ENCODE results near the gene GNG4. TPM values are rescaled to one million over a fixed set of nuclear protein-coding genes. Genes with fewer than 3 reads are reported as not detected.

Gene GNG4
- total and polyA plus RNA-seq, 4 donors, result 0.11 to 0.57 (median 0.21) TPM; not detected in 1

- no peaks in the 10 kb centered on the region for H3K4me1 ChIP-seq (ENCODE audit: control insufficient read depth in 5 of 5, insufficient read depth in 5 of 5, low read length in 5 of 5)
- ATAC-seq (ENCODE audit: insufficient read depth, low FRiP score) (no peak), DNase-seq (no peak)
- peaks cover 0 to 7% (median 2%) of the 10 kb centered on the region in 4 donors for H3K9me3 ChIP-seq (ENCODE audit: control insufficient read depth in 4 of 4, insufficient read depth in 3 of 4, low read length in 3 of 4)
- H3K27me3 ChIP-seq (ENCODE audit: control insufficient read depth in 3 of 3, insufficient read depth in 3 of 3, low read length in 2 of 3), result no peaks in the 10 kb centered on the region
- H3K4me3 ChIP-seq, result no peak overlapping the region
- no peak overlapping the region for H3K9ac ChIP-seq (ENCODE audit: insufficient read depth in 1 of 2, low read length in 2 of 2)
- whole genome bisulfite sequencing, 2 donors, result 57 to 62% methylated on average over 2 of the region's 2 CpGs
- no peaks in the 10 kb centered on the region for H3K36me3 ChIP-seq (ENCODE audit: control insufficient read depth in 4 of 4, insufficient read depth in 4 of 4, low read length in 4 of 4)
- H3K27ac ChIP-seq (ENCODE audit: low read depth in 1 of 2, low read length in 1 of 2), result no peak overlapping the region
- no peak for TF ChIP-seq CTCF (IDR thresholded peaks at IDR 0.05; ENCODE audit: control extremely low read depth, extremely low read depth)
These were observed 64.6 kb downstream of the GNG4 start for GRCh38 chr1:235584973-235585372.

DNA sequence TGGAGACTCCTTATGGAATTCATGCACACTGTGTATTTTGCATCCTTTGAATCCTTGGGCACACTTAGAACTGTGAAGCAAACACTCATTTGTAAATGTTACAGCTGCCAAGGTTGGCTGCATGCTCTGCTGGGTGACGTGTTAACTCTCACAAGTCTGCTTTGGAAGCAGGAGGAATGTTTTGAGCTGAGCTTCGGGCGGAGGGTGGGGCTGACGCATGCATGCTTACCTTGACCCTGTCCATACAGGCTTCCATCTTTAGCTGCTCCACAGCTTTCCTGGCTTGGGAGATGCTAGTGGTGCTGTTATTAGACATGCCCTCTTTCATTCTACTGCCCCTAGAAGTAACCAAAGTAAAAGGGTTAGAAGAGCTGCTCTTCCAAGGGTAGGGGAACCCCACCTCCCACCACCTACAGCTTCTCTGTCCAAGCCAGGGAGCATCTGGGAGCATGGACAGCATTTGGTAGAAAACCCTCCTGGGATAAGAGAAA is 66.0 kb downstream of the GNG4 start:
- ATAC-seq (ENCODE audit: insufficient read depth, low FRiP score), result no peak
- WGBS, 2 donors, result 58 to 69% methylated on average over 4 of the region's 4 CpGs
- Histone ChIP-seq H3K9ac (ENCODE audit: insufficient read depth in 1 of 2, low read length in 2 of 2) (no peak overlapping the region), H3K27ac (ENCODE audit: low read depth in 1 of 2, low read length in 1 of 2) (no peak overlapping the region), H3K36me3 (ENCODE audit: control insufficient read depth in 4 of 4, insufficient read depth in 4 of 4, low read length in 4 of 4) (no peaks in the 10 kb centered on the region), H3K4me1 (ENCODE audit: control insufficient read depth in 5 of 5, insufficient read depth in 5 of 5, low read length in 5 of 5) (no peaks in the 10 kb centered on the region), H3K9me3 (ENCODE audit: control insufficient read depth in 4 of 4, insufficient read depth in 3 of 4, low read length in 3 of 4) (peaks cover 0 to 3% (median 0%) of the 10 kb centered on the region in 4 donors), H3K4me3 (no peak overlapping the region), H3K27me3 (ENCODE audit: control insufficient read depth in 3 of 3, insufficient read depth in 3 of 3, low read length in 2 of 3) (no peaks in the 10 kb centered on the region)
- DNase-seq, result no peak
- no peak for TF ChIP-seq CTCF (IDR thresholded peaks at IDR 0.05; ENCODE audit: control extremely low read depth, extremely low read depth)

GRCh38 chr1:235582130-235582529 is 67.5 kb downstream of the GNG4 start:
- TF ChIP-seq CTCF (IDR thresholded peaks at IDR 0.05; ENCODE audit: control extremely low read depth, extremely low read depth), result no peak
- Histone ChIP-seq H3K4me1 (ENCODE audit: control insufficient read depth in 5 of 5, insufficient read depth in 5 of 5, low read length in 5 of 5) (no peaks in the 10 kb centered on the region), H3K36me3 (ENCODE audit: control insufficient read depth in 4 of 4, insufficient read depth in 4 of 4, low read length in 4 of 4) (no peaks in the 10 kb centered on the region), H3K4me3 (no peak overlapping the region), H3K9me3 (ENCODE audit: control insufficient read depth in 4 of 4, insufficient read depth in 3 of 4, low read length in 3 of 4) (peaks cover 0 to 3% (median 0%) of the 10 kb centered on the region in 4 donors), H3K9ac (ENCODE audit: insufficient read depth in 1 of 2, low read length in 2 of 2) (no peak overlapping the region), H3K27ac (ENCODE audit: low read depth in 1 of 2, low read length in 1 of 2) (no peak overlapping the region), H3K27me3 (ENCODE audit: control insufficient read depth in 3 of 3, insufficient read depth in 3 of 3, low read length in 2 of 3) (no peaks in the 10 kb centered on the region)
- WGBS, 2 donors, result 85 to 93% methylated on average over 10 of the region's 10 CpGs
- no peak for ATAC-seq (ENCODE audit: insufficient read depth, low FRiP score)
- DNase-seq, result no peak

DNA sequence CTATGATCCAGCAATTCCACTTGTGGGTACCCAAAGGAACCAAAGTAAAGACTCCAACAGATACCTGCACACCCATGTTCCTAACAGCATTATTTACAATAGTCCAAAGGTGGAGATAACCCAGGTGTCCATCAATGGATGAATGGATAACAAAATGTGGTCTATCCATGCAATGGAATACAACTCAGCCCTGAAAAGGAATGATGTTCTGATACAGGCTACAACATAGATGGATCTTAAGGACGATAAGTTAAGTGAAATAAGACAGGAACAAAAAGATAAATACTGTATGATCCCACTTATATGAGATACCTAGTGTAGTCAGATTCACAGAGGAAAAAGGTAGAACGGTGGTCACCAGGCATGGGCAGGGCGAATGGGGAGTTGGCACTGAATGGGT is 69.7 kb downstream of the GNG4 start:
- Histone ChIP-seq H3K4me3 (no peak overlapping the region), H3K27me3 (ENCODE audit: control insufficient read depth in 3 of 3, insufficient read depth in 3 of 3, low read length in 2 of 3) (no peaks in the 10 kb centered on the region), H3K36me3 (ENCODE audit: control insufficient read depth in 4 of 4, insufficient read depth in 4 of 4, low read length in 4 of 4) (no peaks in the 10 kb centered on the region), H3K9ac (ENCODE audit: insufficient read depth in 1 of 2, low read length in 2 of 2) (no peak overlapping the region), H3K4me1 (ENCODE audit: control insufficient read depth in 5 of 5, insufficient read depth in 5 of 5, low read length in 5 of 5) (no peaks in the 10 kb centered on the region), H3K9me3 (ENCODE audit: control insufficient read depth in 4 of 4, insufficient read depth in 3 of 4, low read length in 3 of 4) (no peaks in the 10 kb centered on the region), H3K27ac (ENCODE audit: low read depth in 1 of 2, low read length in 1 of 2) (no peak overlapping the region)
- TF ChIP-seq CTCF (IDR thresholded peaks at IDR 0.05; ENCODE audit: control extremely low read depth, extremely low read depth), result no peak
- 94 to 98% methylated on average over 3 of the region's 3 CpGs for WGBS, 2 donors
- no peak for DNase-seq
- ATAC-seq (ENCODE audit: insufficient read depth, low FRiP score), result no peak

All from lung (tissue), 12 donors.